GM19240 (cell line): ENCODE data around the gene GATAD2A.

Source experiments
- DNase-seq: peaks from one replicate; pipeline ENCODE4 v3.0.0; 2011; ENCODE audit warnings: low spot score; ENCODE audit not compliant: insufficient read length

The GATAD2A gene

GRCh38 chr19:19543640-19544039, 138.2 kb downstream of the GATAD2A start:
- DNase-seq, result no peak

DNA sequence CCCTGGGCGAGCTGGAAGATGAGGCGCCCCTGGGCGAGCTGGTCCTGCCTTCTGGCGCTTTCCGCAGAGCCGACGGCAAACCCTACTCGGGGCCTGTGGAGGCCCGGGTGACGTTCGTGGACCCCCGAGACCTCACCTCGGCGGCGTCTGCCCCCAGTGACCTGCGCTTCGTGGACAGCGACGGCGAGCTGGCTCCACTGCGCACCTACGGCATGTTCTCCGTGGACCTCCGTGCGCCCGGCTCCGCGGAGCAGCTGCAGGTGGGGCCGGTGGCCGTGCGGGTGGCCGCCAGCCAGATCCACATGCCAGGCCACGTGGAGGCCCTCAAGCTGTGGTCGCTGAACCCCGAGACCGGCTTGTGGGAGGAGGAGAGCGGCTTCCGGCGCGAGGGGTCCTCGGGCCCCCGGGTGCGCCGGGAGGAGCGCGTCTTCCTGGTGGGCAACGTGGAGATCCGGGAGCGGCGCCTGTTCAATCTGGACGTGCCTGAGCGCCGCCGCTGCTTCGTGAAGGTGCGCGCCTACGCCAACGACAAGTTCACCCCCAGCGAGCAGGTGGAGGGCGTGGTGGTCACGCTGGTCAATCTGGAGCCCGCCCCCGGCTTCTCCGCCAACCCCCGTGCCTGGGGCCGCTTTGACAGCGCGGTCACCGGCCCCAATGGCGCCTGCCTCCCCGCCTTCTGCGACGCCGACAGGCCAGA, 138.9 kb downstream of the GATAD2A start:
- no peak for DNase-seq

DNA sequence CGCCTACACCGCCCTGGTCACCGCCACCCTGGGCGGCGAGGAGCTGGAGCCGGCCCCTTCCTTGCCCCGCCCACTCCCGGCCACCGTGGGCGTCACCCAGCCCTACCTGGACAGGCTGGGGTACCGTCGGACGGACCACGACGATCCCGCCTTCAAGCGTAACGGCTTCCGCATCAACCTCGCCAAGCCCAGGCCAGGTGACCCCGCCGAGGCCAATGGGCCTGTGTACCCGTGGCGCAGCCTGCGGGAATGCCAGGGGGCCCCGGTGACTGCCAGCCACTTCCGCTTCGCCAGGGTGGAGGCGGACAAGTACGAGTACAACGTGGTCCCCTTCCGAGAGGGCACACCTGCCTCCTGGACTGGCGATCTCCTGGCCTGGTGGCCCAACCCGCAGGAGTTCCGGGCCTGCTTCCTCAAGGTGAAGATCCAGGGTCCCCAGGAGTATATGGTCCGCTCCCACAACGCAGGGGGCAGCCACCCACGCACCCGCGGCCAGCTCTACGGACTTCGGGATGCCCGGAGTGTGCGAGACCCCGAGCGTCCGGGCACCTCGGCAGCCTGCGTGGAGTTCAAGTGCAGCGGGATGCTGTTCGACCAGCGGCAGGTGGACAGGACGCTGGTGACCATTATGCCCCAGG, 139.6 kb downstream of the GATAD2A start:
- no peak for DNase-seq

DNA sequence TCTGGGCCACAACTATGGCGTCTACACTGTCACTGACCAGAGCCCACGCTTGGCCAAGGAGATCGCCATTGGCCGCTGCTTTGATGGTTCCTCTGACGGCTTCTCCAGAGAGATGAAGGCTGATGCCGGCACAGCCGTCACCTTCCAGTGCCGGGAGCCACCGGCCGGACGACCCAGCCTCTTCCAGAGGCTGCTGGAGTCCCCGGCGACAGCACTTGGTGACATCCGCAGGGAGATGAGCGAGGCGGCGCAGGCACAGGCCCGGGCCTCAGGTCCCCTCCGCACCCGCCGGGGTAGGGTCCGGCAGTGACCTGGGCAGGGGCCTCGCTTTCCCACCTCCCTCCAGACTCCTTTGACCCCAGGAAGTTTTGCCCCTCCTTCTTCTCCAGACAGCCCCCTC, 140.2 kb downstream of the GATAD2A start:
- no peak for DNase-seq

DNA sequence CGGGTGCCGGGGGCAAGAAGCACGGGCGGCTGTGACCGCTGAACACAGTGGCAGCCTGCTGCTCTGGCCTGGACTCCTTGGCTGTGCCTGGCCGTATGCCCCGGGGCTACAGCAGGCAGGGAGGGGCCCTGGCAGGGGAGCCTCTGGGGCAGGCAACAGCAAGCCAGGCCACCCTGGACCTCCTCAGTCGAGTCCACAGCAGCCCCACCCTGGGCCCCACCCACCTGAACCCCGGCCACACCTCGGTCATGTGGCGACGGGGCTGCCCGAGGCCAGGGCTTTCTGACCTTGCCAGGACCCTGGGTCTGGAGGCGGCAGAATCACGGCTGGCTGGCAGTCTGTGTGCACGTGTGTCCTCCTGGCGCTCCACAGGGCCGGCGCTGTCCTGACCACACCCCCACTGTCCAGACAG, 141.3 kb downstream of the GATAD2A start:
- no peak for DNase-seq

- no peak for DNase-seq
These were observed 142.3 kb downstream of the GATAD2A start for GRCh38 chr19:19547674-19548336.

- no peak for DNase-seq
These were observed 143.7 kb downstream of the GATAD2A start for GRCh38 chr19:19548915-19549759.

DNA sequence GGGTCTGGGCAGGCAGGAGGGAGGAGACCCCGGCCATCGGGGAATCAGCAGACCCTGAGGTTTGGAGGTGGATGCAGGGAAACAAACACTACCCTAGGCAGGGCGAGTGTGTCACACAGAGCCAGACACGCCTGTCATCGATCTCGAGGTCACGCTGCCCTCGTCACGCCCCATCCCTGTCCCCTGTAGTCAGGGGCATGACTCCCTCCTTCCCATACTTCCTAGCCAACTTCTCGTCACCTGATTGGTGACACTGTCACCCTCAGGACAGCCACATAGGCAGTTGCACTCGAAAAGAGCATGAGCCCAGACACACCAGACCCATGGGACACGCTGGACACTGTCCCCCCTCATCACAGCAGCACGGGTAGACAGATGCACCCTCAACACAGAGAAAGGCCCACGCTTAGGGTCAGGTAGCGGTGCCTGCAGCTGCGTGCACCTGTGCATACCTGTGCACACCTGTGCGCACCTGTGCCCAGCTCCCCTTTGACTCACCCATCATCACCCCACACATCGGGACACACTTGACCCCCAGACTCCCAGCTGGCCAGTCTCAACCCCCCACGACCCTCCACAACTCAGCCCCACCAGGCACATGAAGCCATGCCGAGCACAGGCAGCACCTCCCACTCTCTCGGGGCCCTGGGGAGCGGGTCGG, 144.5 kb downstream of the GATAD2A start:
- DNase-seq, result no peak

DNA sequence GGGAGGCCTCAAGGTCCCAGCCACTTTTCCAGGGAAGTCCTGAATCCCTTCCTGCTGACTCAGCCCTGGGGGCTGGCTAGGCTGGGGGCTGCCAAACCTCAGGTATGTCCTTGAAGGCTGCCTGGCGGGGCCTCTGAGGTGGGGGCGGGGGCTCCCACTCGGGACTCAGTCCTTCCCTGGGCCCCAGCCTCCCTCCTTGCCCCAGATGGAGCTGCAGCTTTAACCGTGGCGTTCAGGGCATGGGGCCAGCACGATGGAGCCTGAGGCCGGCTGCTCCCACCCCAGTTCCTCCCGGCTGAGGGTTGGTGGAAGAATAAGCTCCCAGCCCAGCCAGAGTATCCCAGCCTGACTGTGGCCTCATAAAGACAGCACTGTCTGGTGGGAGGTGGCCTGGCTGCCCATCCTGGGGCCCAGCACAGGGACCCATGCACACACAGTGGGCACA, 145.0 kb downstream of the GATAD2A start:
- DNase-seq, result no peak

- no peak for DNase-seq
These were observed 145.7 kb downstream of the GATAD2A start for GRCh38 chr19:19550972-19551852.

DNA sequence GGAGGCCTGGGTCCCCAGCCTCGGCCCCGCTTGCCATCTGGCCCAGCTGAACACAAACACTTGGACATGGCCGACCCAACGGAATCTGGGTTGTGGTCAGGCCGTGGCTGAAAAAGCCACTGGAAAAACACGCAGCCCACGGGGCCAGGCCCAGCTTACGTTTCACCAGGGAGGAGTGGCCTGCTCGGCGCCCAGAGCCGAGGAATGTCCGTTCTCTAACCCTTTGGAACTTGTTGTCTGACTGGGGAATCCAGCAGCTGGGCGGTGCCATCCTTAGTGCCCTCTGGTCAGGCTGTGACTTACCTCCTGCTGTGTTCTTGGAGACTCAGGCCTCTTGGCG, 146.3 kb downstream of the GATAD2A start:
- DNase-seq, result no peak

- peak; percentile 60 for DNase-seq
These were observed 147.3 kb downstream of the GATAD2A start for GRCh38 chr19:19552798-19553197.

- no peak for DNase-seq
These were observed 148.2 kb downstream of the GATAD2A start for GRCh38 chr19:19553670-19554069.

GRCh38 chr19:19554074-19555023, 148.9 kb downstream of the GATAD2A start:
- peak; percentile 70 for DNase-seq

DNA sequence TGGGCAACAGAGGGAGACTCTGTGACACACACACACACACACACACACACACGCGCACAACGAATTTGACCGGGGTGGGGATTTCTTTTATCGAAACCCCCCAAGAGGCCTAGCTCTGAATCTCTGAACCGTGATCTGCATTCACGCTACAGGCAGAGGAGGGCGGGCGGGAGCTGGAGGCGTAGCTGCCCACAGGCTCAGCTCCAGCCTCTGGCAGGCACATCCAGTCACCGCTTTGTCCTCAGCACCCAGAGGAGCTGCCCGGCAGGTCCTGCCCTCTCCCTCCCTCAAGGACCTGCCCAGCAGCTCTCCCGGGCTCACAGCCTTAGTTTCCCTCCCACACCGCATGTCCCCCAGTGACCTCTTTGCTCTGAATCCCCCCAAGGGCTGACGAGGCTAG, 152.6 kb downstream of the GATAD2A start:
- DNase-seq, result no peak
